OCI-LY1 (cell line): ENCODE results near the gene CAPNS1.

Experiments used
- H2AFZ ChIP-seq: fragments of 200-600 bp; sonication (generic), shearing (Covaris generic); 2 replicates; pipeline ENCODE4 v1.6.0; 2014; ENCODE audit warnings: antibody characterized with exemption, mild to moderate bottlenecking, low read length
- H3F3A ChIP-seq: fragments of 200-600 bp; sonication (generic), shearing (Covaris generic); 2 replicates; pipeline ENCODE4 v1.6.0; 2014; ENCODE audit warnings: mild to moderate bottlenecking, antibody characterized with exemption, low read length, moderate library complexity; ENCODE audit not compliant: insufficient read depth
- H3K27ac ChIP-seq: fragments of 200-600 bp; sonication (generic); 2 replicates; pipeline ENCODE4 v1.5.1; 2014; ENCODE audit warnings: low read length, mixed run types, mild to moderate bottlenecking, low read depth; ENCODE audit not compliant: poor library complexity, severe bottlenecking
- H3K27me3 ChIP-seq: fragments of 200-600 bp; sonication (generic); 2 replicates; pipeline ENCODE4 v1.6.0; 2014; ENCODE audit warnings: antibody characterized with exemption, mild to moderate bottlenecking, low read length, moderate library complexity; ENCODE audit not compliant: insufficient read depth
- H3K36me3 ChIP-seq: fragments of 200-600 bp; sonication (generic); 2 replicates; pipeline ENCODE4 v1.6.1; 2014; ENCODE audit warnings: mild to moderate bottlenecking, antibody characterized with exemption, low read length, moderate library complexity, mixed read lengths; ENCODE audit not compliant: insufficient read depth
- H3K4me1 ChIP-seq: fragments of 200-600 bp; sonication (generic); 2 replicates; pipeline ENCODE4 v1.5.1; 2014; ENCODE audit warnings: mild to moderate bottlenecking, low read length, moderate library complexity; ENCODE audit not compliant: insufficient read depth, severe bottlenecking
- H3K4me2 ChIP-seq: fragments of 200-600 bp; sonication (generic), shearing (Covaris generic); 2 replicates; pipeline ENCODE4 v1.6.1; 2014; ENCODE audit warnings: low read length
- H3K4me3 ChIP-seq: fragments of 200-600 bp; sonication (generic); 2 replicates; pipeline ENCODE4 v1.5.1; 2014; ENCODE audit warnings: low read length, low read depth, mild to moderate bottlenecking, mixed read lengths; ENCODE audit not compliant: poor library complexity, severe bottlenecking
- H3K79me2 ChIP-seq: fragments of 200-600 bp; shearing (Covaris generic); 2 replicates; pipeline ENCODE4 v1.6.1; 2016; ENCODE audit warnings: mixed run types, low read length, mixed read lengths; ENCODE audit not compliant: insufficient read depth
- H3K9ac ChIP-seq: fragments of 200-600 bp; sonication (generic), shearing (Covaris generic); 2 replicates; pipeline ENCODE4 v1.6.1; 2014; ENCODE audit warnings: mild to moderate bottlenecking, low read length, mixed read lengths
- H3K9me2 ChIP-seq: fragments of 200-600 bp; sonication (generic), shearing (Covaris generic); 2 replicates; pipeline ENCODE4 v1.6.1; 2014; ENCODE audit warnings: low read depth, mild to moderate bottlenecking, low read length, mixed read lengths
- H3K9me3 ChIP-seq: fragments of 200-600 bp; shearing (Covaris generic); 2 replicates; pipeline ENCODE4 v1.6.1; 2014; ENCODE audit warnings: low read length, mixed read lengths
- H4K20me1 ChIP-seq: fragments of 200-600 bp; sonication (generic), shearing (Covaris generic); 2 replicates; pipeline ENCODE4 v1.6.0; 2016; ENCODE audit warnings: mild to moderate bottlenecking, low read length; ENCODE audit not compliant: insufficient read depth
- CTCF ChIP-seq: fragments of 200-600 bp; sonication (generic), shearing (Covaris generic); IDR thresholded peaks from 2 replicates; pipeline ENCODE4 v1.5.1; 2017; ENCODE audit warnings: mild to moderate bottlenecking, antibody characterized with exemption, low read length, moderate library complexity, mixed read lengths
- EZH2 ChIP-seq: fragments of 200-600 bp; sonication (generic), shearing (Covaris generic); IDR thresholded peaks from 2 replicates; pipeline ENCODE4 v1.8.0; 2017; ENCODE audit warnings: borderline replicate concordance, mixed run types, mild to moderate bottlenecking, antibody characterized with exemption, low read length, moderate library complexity, mixed read lengths

The CAPNS1 gene

GRCh38 chr19:36151144-36152018 lies 11.5 kb downstream of the CAPNS1 start:
- H3K27ac ChIP-seq: no peak overlapping the region
- no peaks in the 10 kb centered on the region for H3K9me3 ChIP-seq
- H3F3A ChIP-seq: no peaks in the 10 kb centered on the region
- H3K9ac ChIP-seq: no peak overlapping the region
- H3K4me3 ChIP-seq: no peak overlapping the region
- peaks cover 43% of the 10 kb centered on the region for H3K36me3 ChIP-seq
- no peaks in the 10 kb centered on the region for H3K79me2 ChIP-seq
- TF ChIP-seq EZH2: no peak
- H3K9me2 ChIP-seq: no peaks in the 10 kb centered on the region
- no peak overlapping the region for H2AFZ ChIP-seq
- H3K4me1 ChIP-seq: no peaks in the 10 kb centered on the region
- no peaks in the 10 kb centered on the region for H3K27me3 ChIP-seq
- H4K20me1 ChIP-seq: no peaks in the 10 kb centered on the region
- H3K4me2 ChIP-seq: no peak overlapping the region

- TF ChIP-seq CTCF: no peak
- no peak for TF ChIP-seq EZH2
- Histone ChIP-seq H3K9me3 (no peaks in the 10 kb centered on the region), H2AFZ (no peak overlapping the region), H3K4me1 (no peaks in the 10 kb centered on the region), H3K79me2 (no peaks in the 10 kb centered on the region), H3K9ac (no peak overlapping the region), H3K36me3 (peaks cover 37% of the 10 kb centered on the region), H3K4me3 (no peak overlapping the region), H4K20me1 (no peaks in the 10 kb centered on the region), H3K27me3 (no peaks in the 10 kb centered on the region), H3K9me2 (no peaks in the 10 kb centered on the region), H3F3A (no peaks in the 10 kb centered on the region), H3K4me2 (no peak overlapping the region), H3K27ac (no peak overlapping the region)
Observed at GRCh38 chr19:36152019-36152351, 12.1 kb downstream of the CAPNS1 start.

GRCh38 chr19:36152352-36153091 lies 12.7 kb downstream of the CAPNS1 start, which contains the start of gene COX7A1:
TSS of gene COX7A1 (minus strand) at chr19:36152447. CDS start at chr19:36152407, 40 bp downstream.
- peaks cover 33% of the 10 kb centered on the region for H3K36me3 ChIP-seq
- H3K9me3 ChIP-seq: no peaks in the 10 kb centered on the region
- no peak within 1 kb of the TSS for H3K27ac ChIP-seq
- no peaks in the 10 kb centered on the region for H3K79me2 ChIP-seq
- no peaks in the 10 kb centered on the region for H3K4me1 ChIP-seq
- H3K9me2 ChIP-seq: no peaks in the 10 kb centered on the region
- H3K4me3 ChIP-seq: no peak within 1 kb of the TSS
- no peak within 1 kb of the TSS for H2AFZ ChIP-seq
- H3K9ac ChIP-seq: no peak within 1 kb of the TSS
- no peaks in the 10 kb centered on the region for H4K20me1 ChIP-seq
- H3F3A ChIP-seq: no peaks in the 10 kb centered on the region
- no peak within 1 kb of the TSS for H3K4me2 ChIP-seq
- TF ChIP-seq CTCF: no peak
- no peak for TF ChIP-seq EZH2
- no peaks in the 10 kb centered on the region for H3K27me3 ChIP-seq
